ENCODE data around the gene TMEM187.
A peak's percentile ranks its signal among the peaks of the same experiment; 100 is the strongest.

TMEM187 gene

DNA sequence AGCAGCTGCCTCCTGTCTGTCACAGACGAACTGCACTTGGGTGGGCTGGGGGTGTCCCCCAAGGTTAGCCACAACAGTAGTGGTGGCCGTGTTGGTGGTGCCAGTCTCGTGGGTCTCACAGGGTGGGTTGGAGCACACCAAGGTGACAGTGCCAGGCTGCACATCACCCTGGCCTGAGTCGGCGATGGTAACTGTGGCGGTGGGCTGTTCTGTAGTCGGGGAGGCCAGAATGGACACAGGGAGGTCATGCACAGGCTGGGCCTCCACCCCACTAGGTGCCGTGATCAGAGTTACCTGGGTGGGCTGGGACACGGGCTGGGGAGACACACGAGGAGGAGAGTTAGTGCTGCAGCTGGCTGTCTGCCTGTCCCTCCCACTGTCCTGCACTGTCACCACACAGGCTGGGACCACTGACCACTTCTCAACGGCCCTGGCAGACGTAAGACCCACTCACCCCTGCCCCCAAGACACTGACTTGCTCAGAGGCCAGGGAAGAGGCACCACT is 17.3 kb upstream of the TMEM187 start:
- DNase-seq (ENCODE audit: low spot score) = no peak

GRCh38 chrX:153956044-153956907 is 16.3 kb upstream of the TMEM187 start:
- DNase-seq (ENCODE audit: low spot score) = no peak

- DNase-seq (ENCODE audit: low spot score) = no peak
These were observed 15.3 kb upstream of the TMEM187 start for GRCh38 chrX:153957224-153957623.

- DNase-seq (ENCODE audit: low spot score) = no peak
These were observed 13.9 kb upstream of the TMEM187 start for GRCh38 chrX:153958605-153959004.

GRCh38 chrX:153959649-153960048 is 12.9 kb upstream of the TMEM187 start:
- no peak for DNase-seq (ENCODE audit: low spot score)

DNA sequence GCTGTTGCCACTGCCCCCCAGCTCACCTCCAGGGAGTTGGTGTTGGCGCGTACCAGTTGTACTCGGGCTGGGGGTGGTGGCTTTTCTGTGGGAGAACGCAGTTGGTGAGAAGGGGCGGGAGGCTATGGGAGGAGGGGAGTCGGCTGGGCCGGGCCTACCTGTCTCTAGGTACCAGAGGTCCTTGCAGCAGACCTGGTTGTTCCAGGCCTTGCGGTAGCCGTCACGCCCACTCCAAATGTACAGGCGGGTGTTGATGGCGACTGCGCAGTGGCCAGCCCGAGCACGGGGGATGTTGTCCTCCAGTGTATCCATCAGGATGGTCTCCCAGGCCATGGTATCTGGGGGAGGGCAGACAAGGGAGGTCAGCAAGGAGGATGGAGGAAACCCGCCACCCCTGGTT is 12.5 kb upstream of the TMEM187 start:
- DNase-seq (ENCODE audit: low spot score) = no peak

- DNase-seq (ENCODE audit: low spot score) = no peak
These were observed 11.8 kb upstream of the TMEM187 start for GRCh38 chrX:153960786-153961185.

DNA sequence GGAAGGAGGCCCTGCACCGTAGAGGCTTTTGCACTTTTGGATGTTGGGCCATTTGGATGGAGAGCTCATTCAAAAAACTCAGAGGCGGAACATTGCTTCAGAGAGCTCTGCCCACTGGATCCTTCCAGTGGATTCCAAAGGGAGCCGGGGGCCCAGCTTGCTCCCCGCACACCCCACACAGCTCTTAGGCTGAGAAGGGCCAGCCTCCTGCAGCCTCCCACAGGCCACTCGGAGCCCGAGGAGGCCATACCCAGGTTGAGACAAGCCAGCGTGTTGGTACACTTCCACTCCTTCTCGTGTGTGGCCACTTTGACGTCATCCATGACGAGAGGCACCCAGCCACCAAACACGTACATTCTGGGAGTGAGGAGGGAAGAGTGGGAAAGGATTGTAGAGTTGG is 11.3 kb upstream of the TMEM187 start:
- no peak for DNase-seq (ENCODE audit: low spot score)

DNA sequence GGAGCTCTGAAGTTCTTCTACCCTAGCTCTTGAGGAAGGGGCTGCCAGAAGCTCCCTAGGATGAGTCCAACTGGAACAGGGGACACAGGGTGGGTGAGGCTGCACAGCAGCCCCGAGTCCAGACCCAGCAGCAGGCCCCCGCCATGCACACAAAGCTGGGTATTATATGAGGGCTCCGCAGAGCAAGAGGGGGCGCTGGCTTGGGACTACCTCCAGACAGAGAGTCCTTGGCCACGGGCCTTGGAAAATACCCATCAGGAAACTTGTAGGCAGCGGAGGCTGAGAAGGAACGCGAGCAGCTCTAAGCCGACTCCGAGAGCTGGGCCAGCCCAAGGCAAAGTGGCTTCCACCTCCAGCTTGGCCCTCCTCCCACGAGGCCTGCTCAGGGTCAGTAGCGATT is 9.0 kb upstream of the TMEM187 start:
- no peak for DNase-seq (ENCODE audit: low spot score)

GRCh38 chrX:153964105-153964504 is 8.4 kb upstream of the TMEM187 start:
- no peak for DNase-seq (ENCODE audit: low spot score)

DNA sequence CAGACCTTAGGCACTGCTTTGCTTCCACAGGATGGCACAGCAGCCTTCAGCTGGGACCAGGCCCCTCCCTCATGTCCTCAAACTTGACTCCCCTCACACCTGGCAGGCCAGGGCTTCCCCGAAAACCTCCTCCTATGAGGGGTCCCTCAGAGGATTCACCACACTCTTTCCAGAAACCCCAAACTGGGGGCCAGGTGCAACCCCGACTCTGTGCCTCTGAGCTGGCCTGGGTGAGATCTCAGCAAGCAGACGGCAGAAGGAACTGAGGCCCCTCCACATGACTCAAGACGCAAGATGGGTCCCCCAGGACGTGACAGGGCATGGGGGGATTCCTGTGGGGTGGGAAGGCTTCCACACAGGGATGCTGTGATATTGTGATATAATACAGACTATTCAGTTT is 7.1 kb upstream of the TMEM187 start:
- no peak for DNase-seq (ENCODE audit: low spot score)

DNA sequence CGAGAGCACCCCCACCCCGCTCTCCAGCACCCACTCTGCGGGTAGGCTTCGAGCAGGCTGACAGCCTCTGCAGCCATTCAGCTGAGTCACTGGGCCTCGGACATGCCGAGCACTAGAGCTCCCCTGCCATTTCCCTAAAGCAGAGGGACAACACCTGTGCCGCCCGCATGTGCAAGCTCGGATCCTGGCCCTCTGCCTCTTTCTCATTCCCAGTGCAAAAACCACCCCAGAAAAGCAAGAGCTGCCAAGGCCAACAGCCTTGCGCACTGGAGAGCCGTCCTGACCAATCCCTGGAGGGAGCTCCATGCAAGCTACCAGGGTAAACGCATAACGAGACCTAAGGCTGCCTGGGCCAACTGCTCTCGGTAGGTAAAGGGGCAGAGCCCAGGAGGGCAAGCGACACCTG is 6.3 kb upstream of the TMEM187 start:
- no peak for DNase-seq (ENCODE audit: low spot score)

GRCh38 chrX:153966841-153967535 is 5.6 kb upstream of the TMEM187 start:
- no peak for DNase-seq (ENCODE audit: low spot score)

GRCh38 chrX:153967536-153968224 is 4.9 kb upstream of the TMEM187 start:
- no peak for DNase-seq (ENCODE audit: low spot score)

GRCh38 chrX:153968255-153968654 is 4.3 kb upstream of the TMEM187 start:
- no peak for DNase-seq (ENCODE audit: low spot score)

- no peak for DNase-seq (ENCODE audit: low spot score)
These were observed 3.8 kb upstream of the TMEM187 start for GRCh38 chrX:153968754-153969124.

- DNase-seq (ENCODE audit: low spot score) = no peak
These were observed 3.2 kb upstream of the TMEM187 start for GRCh38 chrX:153969125-153969903.

GRCh38 chrX:153969904-153970356 is 2.6 kb upstream of the TMEM187 start:
- DNase-seq (ENCODE audit: low spot score) = peak; percentile 18

GRCh38 chrX:153970357-153971123 is 2.0 kb upstream of the TMEM187 start:
- peak; percentile 24 for DNase-seq (ENCODE audit: low spot score)

DNA sequence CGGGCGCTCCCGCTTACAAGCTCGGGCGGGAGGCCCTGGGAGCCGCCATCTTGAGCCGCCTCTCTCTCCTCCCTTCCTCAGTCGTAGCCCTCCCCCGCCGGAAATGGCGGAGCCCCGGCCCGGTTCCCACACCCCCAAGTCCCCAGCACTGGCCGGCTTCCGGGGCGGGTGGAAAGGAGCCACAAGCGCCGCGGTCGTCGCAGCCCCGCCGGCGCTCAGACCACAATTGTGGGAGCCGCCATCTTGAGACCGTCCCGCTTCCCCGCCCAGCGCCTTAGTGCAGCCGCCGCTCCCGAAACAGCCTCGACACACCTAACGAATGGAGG is 1.5 kb upstream of the TMEM187 start:
- DNase-seq (ENCODE audit: low spot score) = peak; percentile 79
